Ishikawa (cell line): Measurements from ENCODE around the gene ZNF688.

Experiments used
- CEBPB ChIP-seq: IDR thresholded peaks from 2 replicates; pipeline ENCODE4 v1.6.1; 2012
- CREB1 ChIP-seq: IDR thresholded peaks from 2 replicates; pipeline ENCODE4 v1.6.1; 2012; ENCODE audit warnings: low read depth
- EGR1 ChIP-seq: IDR thresholded peaks from 2 replicates; pipeline ENCODE4 v1.6.1; 2012
- EP300 ChIP-seq: IDR thresholded peaks from 2 replicates; pipeline ENCODE4 v1.6.1; 2012; ENCODE audit warnings: borderline replicate concordance
- FOXM1 ChIP-seq: IDR thresholded peaks from 2 replicates; pipeline ENCODE4 v1.6.1; 2012; ENCODE audit warnings: low read depth, borderline replicate concordance
- MAX ChIP-seq: IDR thresholded peaks from 2 replicates; pipeline ENCODE4 v1.6.1; 2012
- TAF1 ChIP-seq: IDR thresholded peaks from 2 replicates; pipeline ENCODE4 v1.6.1; 2012; ENCODE audit warnings: low read depth, mild to moderate bottlenecking
- TCF12 ChIP-seq: IDR thresholded peaks from 2 replicates; pipeline ENCODE4 v1.6.1; 2012; ENCODE audit warnings: low read depth
- TEAD4 ChIP-seq: IDR thresholded peaks from 2 replicates; pipeline ENCODE4 v1.6.1; 2012
- YY1 ChIP-seq: IDR thresholded peaks from 2 replicates; pipeline ENCODE4 v1.6.1; 2012; ENCODE audit warnings: low read depth
- ZBTB7A ChIP-seq: IDR thresholded peaks from 2 replicates; pipeline ENCODE4 v1.6.1; 2012; ENCODE audit warnings: low read depth
- TF ChIP-seq, protein P1 (sequence below): IDR thresholded peaks from 2 replicates; pipeline ENCODE4 v1.6.1; 2012; ENCODE audit warnings: low read depth, mild to moderate bottlenecking
- TF ChIP-seq, protein P2 (sequence below): IDR thresholded peaks from 2 replicates; pipeline ENCODE4 v1.6.1; 2012

DNA sequence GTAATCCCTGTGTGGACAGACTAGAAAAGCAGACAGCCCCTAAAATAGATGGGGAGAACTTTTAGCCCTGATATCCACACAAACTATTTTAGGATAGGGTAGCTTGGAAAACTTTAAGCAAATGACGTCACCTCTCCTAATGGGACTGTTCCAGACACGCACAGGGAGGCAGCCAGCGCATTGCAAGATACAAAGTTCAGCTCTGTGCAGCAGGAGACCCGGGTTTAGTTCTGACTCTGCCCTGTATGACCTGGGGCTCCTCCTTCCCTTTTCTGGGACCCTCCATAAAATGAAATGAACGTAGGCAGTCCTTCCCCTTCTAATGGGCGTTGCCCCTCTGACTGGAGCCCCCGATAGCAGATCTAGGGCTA, 32.4 kb upstream of the ZNF688 start:
- TF ChIP-seq CEBPB (no peak), EP300 (no peak), TCF12 (no peak), EGR1 (no peak), TEAD4 (no peak), FOXM1 (no peak), YY1 (no peak), MAX (no peak), ZBTB7A (no peak), CREB1 (no peak), TAF1 (no peak)
- TF ChIP-seq, protein P1, sequence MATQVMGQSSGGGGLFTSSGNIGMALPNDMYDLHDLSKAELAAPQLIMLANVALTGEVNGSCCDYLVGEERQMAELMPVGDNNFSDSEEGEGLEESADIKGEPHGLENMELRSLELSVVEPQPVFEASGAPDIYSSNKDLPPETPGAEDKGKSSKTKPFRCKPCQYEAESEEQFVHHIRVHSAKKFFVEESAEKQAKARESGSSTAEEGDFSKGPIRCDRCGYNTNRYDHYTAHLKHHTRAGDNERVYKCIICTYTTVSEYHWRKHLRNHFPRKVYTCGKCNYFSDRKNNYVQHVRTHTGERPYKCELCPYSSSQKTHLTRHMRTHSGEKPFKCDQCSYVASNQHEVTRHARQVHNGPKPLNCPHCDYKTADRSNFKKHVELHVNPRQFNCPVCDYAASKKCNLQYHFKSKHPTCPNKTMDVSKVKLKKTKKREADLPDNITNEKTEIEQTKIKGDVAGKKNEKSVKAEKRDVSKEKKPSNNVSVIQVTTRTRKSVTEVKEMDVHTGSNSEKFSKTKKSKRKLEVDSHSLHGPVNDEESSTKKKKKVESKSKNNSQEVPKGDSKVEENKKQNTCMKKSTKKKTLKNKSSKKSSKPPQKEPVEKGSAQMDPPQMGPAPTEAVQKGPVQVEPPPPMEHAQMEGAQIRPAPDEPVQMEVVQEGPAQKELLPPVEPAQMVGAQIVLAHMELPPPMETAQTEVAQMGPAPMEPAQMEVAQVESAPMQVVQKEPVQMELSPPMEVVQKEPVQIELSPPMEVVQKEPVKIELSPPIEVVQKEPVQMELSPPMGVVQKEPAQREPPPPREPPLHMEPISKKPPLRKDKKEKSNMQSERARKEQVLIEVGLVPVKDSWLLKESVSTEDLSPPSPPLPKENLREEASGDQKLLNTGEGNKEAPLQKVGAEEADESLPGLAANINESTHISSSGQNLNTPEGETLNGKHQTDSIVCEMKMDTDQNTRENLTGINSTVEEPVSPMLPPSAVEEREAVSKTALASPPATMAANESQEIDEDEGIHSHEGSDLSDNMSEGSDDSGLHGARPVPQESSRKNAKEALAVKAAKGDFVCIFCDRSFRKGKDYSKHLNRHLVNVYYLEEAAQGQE: no peak
- TF ChIP-seq, protein P2, sequence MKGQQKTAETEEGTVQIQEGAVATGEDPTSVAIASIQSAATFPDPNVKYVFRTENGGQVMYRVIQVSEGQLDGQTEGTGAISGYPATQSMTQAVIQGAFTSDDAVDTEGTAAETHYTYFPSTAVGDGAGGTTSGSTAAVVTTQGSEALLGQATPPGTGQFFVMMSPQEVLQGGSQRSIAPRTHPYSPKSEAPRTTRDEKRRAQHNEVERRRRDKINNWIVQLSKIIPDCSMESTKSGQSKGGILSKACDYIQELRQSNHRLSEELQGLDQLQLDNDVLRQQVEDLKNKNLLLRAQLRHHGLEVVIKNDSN: no peak
